ENCODE data around the gene FGF6.

FGF6 gene

DNA sequence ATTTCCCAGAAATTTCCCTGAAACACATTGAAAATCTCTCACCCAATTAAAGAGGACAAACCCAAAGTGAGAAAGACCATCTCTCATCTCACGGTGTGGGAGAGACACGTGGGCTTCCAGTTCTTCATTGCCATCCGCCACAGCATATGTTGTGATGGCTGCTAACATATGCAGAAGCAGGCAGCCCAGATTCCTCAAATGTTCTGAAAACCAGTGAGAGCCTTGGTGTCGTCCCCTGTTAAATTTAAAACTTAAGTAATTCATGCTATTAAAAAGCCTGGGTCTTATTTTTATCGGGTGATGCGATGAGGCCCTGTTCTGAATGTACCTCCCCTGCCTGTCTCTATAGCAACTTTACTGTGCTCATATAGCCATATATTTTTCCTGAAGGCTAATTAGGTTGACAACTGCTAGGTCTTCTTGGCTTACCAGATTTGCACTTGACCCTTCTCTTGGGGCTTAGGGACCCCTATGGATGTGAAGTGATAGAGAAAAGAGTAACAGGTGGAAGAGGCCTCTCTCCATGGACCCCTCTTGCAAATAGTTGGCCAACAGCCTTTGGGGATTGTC is 2.8 kb upstream of the FGF6 start:
- in situ Hi-C loops (cut with MboI; ENCODE audit: low sequenced_read_pairs), result no loop called here

DNA sequence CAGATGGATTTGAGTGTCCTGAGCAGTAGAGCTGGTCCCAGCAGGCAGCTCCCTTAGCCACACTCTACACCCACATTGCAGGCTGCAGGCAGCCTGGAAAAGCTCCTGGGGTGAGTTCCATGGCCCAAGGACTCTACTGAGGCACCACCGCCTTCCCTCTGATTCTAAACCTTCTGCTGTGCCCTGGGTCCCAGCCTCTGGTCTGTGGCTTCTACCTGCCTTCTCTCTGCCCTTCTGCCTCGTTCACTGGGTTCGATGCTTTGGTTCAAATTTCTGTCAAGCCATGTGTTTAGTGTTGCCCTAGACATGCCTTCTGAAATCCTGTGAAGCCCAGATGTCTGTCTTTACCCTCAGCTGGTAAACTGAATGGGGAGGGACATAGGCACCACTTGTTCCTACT is 1.5 kb upstream of the FGF6 start:
- in situ Hi-C loops (cut with MboI; ENCODE audit: low sequenced_read_pairs), result no loop called here

DNA sequence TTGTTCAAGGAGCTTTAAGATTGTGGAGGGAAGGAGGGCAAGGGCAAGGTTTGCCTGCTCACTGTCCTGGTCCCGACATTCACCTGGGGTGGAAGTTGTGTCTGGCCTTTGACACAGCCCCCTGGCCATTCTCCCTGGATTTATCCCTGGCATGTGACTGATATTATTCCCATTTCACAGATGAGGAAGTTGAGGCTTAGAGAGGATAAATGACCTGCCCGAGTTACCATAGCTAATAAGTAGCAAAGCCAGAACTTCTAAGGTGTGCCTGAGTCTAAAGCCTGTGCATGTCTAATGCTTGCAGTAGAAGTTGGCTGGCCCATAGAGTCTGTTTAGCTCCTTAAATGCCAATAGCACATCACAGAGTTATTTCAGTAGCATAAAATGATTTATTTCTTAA is 720 bp upstream of the FGF6 start:
- in situ Hi-C loops (cut with MboI; ENCODE audit: low sequenced_read_pairs), result no loop called here

DNA sequence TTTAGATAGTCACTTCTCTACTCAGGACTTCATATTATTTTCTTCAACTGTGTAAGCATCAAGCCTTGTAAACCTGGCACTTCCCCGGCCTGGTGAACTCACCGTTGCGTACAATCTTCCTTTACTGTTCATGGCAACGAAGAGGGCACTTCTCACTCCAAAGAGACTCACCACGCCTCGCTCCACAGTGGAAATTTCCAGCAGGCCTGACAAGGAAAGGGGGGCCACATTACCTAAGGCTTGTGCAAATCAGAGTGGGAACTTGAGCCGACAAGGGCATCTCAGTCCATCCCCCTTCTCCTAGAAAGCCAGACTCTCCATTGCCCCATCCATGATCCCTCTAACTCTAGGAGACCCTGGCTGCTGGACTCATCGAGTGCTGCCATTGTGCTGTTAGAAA is 1.6 kb downstream of the FGF6 start:
- in situ Hi-C loops (cut with MboI; ENCODE audit: low sequenced_read_pairs), result no loop called here

DNA sequence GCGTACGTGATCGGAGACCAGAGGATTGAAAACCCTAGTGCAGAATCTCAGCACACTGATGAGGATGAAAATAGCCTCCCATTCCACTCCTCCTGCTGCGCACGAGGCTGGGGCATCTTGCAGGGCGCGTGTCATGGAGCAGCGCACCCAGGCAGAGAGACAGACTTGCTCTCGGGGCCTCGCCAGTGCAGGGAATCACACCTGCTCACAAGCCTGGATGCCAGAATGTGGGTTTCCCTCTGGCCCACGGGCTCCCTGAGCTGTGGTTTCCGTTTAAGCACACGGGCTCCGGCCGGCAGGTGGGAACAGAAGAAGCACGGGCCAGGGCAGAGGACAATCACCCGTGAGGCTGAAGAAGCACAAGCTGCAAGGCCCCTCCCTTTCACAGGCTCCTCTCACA is 2.0 kb downstream of the FGF6 start:
- in situ Hi-C loops (cut with MboI; ENCODE audit: low sequenced_read_pairs), result no loop called here

DNA sequence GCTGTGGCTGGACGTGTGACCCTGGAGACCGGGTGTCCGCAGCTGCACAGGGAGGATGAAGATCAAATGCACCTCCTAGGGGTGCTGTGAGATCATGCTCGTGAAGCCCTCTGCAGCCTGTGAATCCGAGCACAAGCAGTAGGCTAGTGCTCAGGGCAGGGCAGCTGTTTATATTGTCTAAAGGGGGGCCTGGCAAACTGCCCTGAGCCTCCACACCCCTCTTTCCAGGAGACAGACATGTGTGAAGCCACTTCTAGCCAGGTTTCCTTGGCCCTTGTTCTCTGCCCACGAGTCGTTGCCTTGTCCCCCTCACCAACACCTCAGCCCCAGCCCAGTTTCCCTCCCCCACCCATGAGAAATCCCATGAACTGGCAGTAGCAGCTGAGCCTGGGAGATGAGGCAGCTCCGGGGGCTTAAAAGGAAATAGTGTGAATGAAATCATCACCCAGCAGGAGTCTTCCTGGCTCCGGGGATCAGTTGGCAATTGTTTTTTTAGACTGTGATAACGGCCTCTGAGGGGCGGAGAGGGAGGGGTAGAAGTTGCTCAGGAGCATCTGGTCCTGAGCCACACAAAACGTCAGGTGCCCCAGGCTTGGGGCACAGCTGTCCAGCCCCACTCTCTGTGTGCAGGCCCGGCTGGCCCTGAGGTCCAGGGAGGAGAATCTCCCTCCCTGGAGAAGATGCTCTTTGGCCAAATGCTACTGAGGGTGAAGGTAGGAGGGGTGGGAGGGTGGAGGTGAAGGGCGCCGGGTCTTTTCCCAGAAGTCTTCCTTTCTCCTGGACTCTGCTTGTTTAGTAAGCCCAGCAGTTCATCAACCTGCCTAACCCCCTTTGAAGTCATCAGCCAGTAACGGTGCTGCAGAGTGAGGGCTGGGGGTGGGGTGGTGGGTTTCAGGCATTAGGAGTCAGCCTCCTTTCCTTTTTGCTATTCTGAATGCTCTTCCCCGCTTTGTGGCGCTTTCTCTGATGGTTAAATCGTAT is 4.0 kb downstream of the FGF6 start:
- in situ Hi-C loops (cut with MboI; ENCODE audit: low sequenced_read_pairs), result no loop called here

DNA sequence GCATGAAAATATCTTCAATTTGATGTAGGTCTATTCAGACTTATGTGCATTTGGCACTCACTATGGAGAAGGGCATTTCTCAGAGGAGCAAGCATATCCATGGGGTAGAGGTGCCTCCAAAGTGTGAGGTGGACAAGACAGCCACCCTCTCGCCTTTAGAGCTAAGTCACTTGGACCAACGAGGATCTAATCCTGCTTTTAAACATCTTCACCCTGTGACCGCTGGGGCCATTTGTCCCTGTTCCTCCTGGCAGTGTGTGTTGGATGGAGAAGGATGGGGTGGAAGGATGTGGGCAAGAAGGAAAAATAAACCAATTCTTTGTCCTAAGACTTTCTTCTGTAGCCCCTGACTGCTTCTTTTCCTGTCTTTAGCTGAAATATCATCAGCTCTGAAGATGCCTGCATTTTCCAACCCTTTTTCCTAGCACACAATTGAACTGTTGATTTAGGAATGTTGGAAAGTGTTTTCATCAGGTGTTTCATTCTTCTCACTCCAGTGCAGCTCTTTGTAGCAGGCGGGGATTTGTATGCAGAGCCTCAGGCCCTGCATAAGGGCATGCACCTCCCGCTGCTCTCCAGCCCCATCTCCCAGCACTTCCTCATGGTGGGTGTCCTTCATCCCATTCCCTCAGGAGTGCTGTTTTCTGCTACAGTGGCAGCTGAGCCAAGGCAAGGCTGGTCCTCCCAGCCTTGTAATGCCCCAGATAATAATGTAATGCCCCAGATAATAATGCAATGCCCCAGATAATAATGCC is 5.3 kb downstream of the FGF6 start:
- in situ Hi-C loops (cut with MboI; ENCODE audit: low sequenced_read_pairs), result no loop called here

DNA sequence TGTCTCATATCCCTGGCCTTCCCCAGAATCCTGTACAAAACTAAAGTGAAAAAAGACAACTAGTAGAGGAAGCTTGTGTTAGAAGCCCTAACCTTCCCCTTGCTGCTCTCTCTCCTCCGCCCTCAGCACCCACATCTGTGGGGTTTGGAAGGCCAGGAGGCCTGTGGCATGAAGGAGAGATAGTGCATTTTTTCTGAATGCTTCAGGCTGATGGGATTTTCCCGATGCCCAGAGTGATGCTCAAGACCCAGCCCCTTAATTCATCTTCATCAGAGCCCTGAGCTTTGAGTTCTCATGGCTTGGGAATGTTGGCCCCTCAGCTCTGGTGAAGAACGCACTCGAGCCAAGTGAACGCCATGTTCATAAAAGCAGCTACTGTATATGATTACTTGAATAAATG is 5.9 kb downstream of the FGF6 start:
- in situ Hi-C loops (cut with MboI; ENCODE audit: low sequenced_read_pairs), result no loop called here

DNA sequence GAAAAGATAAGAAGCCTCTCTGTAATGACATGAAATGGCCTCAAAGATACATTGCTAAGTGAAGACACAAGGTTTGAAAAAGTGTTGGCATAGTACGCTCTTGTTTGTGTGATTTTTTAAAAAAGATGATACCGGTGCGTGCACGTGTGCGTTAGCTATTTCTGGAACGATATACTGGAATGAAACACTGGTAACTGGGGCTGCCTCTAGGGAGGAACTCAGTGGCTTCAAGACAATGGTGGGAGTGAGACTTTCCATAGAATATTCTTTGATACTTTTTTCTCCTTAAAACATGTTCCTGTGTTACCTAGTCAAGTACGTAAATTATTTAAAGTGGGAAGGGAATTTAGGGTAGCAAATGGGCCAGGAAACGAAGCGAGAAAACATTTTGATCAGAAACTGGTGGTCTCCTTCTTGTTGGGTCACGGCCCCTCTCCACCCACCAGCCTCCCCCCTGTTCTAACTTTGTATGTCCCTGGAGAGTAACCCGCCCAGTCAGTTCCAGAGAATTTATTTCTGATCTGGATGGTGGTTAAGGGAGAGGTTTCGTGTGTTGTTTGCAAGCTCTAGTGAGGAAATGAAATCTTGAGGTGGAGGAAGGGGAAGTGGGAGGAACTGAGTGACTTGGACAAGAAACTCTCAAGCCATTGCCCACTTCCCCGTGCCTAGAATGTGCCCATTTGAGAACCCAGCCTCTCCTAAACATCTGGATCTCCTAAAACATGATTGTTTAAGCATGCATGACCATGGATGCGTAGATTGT is 6.6 kb downstream of the FGF6 start:
- in situ Hi-C loops (cut with MboI; ENCODE audit: low sequenced_read_pairs), result no loop called here

DNA sequence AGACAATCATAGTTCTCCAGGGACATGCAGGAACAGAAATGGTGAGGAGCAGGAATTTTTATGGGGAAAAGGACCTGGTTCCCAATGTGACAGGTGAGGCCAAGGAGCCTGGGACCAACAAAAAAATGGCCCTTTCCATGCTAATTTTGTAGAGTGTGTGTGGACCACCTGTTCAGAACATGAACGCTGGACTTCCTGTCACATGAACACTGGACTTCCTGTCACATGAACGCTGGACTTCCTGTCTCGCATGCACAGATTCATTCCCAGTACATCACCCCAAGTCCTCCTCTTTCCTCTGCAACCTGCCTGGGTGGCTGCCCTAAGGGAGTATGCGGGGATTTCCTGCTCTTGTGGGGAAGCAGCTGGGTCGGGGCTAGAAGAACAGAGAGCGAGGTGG is 10.1 kb downstream of the FGF6 start:
- in situ Hi-C loops (cut with MboI; ENCODE audit: low sequenced_read_pairs), result no loop called here

DNA sequence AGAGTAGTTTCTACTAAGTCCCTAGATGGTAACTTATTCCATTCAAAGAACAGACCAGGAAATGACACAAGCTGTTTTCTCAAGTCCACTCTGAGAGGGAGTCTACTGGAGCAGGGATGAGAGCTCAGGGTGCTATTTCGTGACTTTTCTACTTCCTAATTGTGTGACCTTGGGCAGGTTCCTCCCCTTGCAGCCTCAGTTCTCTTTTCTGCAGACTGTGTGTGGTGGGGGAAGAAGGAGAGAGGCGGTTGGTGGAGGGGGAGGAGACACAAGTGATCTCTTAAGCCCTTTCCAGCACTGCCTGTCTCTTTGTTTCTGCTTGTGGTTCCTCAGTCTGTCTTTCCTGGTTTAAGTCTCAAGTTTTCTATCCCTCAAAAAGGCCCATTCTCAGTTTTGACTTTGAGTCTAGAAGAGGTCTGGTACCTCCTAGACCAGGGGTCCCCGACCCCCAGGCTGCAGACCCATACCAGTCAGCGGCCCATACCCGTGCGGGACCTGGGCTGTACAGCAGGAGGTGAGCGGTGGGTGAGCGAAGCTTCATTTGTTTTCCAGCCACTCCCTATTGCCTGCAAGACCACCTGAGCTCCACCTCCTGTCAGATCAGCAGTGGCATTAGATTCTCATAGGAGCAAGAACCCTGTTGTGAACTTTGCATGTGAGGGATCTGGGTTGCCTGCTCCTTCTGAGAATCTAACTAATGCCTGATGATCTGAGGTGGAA is 10.7 kb downstream of the FGF6 start:
- in situ Hi-C loops (cut with MboI; ENCODE audit: low sequenced_read_pairs), result no loop called here

DNA sequence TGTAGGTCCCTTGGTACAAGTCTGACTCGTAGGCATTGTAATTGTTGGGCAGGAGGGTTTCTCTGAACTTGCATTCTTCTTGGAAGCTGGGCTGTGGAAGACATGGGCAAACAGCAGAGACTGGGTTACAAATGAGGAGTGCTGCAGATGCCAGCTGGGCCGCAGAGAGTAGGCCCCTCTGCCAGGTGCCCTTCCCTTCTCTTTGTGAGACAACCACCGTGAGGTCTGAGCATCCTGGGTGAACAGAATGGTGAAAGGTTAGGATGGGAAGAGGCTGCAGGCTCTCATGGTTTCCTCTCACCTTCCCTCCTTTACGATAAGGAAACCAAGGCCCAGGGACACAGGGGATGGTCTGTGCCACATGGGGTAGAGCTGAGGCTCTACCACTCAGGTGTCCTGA is 11.3 kb downstream of the FGF6 start:
- in situ Hi-C loops (cut with MboI; ENCODE audit: low sequenced_read_pairs), result no loop called here

DNA sequence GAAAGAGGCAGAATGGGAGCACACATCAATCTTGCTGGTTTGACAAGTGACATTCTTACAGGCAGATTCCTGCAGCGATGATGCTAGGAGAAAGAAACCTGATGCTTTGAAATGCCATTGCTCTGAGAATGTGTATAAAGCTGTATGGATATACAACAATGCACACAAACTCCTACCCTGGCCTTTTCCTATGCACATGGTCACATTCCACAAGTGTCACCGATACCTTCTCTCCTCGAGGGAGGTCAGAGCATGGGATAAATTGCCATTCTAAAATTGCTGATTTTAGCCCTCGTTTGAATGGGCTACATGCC is 11.9 kb downstream of the FGF6 start:
- in situ Hi-C loops (cut with MboI; ENCODE audit: low sequenced_read_pairs), result no loop called here

DNA sequence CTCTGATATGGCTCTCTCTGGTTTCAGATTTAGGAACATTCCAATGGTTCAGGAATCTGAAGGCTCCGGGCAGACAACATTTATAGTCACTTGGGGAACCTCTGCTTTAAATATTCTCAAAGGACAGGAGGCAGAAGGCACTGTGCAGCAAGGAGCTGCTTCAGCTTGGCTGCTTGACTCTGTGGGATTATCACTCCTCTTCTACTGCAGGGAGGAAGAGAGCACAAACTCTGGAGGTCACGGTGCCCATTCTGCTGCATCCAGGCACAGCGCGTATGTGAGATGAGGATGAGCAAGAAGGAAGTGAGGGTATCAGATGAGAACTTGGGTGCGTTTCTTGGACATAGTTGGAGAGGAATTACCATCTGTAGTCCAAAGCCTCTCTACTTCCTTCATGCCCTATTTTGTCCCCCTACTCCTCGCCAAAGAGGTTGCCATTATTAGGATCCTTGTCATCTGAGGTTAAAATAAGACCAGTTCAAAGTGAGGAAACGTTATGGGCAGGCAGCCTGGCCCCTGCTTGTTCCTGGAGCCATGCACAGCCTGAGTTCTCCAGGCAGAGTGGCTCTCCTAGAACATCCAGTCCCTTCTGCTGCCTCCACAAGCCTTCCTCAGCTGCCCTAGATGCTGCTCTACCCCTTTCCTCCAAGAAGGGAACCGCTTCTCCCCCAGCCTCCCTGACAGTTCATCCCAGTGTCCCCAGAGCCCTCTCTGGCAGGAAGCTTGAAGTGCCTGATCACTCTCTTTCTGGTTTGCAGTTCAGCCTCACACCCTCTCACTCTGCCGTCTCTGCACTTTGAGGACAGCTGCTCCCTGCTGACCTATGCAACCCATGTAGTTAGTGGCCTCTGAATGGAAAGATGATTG is 12.5 kb downstream of the FGF6 start:
- in situ Hi-C loops (cut with MboI; ENCODE audit: low sequenced_read_pairs), result no loop called here

DNA sequence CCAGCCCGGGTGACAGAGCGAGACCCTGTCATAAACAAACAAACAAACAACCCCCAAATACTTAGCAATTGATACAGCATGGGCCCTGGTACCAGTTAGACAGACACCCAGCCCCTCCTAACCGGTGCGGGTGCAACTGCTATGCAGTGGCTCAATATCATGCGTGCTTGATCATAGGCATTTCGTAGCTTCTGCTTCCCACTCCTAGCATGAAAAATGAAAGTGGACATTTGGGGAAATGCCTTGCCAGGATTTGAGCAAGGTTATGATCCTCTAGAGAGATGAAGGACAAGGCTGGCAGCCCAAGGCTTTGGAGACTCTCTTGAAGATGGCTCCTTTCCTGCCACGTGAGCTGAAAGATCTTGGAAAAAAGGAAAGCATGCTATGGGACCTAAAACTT is 13.7 kb downstream of the FGF6 start:
- in situ Hi-C loops (cut with MboI; ENCODE audit: low sequenced_read_pairs), result no loop called here

DNA sequence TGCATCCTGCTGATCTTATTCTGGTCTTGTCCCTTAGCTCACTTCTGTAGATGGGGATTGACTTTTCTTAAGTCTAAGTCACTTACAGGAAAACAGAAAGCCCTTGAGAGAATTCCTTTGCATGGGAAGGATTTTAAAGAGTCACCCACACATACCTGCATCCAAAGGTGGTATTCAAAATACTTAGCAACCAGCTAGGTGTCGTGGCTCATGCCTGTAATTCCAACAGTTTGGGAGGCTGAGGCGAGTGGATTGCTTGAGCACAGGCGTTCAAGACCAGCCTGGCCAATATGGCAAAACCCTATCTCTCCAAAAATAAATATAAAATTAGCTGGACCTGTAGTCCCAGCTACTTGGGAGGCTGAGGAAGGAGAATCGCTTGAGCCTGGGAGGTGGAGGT is 14.2 kb downstream of the FGF6 start:
- in situ Hi-C loops (cut with MboI; ENCODE audit: low sequenced_read_pairs), result no loop called here

DNA sequence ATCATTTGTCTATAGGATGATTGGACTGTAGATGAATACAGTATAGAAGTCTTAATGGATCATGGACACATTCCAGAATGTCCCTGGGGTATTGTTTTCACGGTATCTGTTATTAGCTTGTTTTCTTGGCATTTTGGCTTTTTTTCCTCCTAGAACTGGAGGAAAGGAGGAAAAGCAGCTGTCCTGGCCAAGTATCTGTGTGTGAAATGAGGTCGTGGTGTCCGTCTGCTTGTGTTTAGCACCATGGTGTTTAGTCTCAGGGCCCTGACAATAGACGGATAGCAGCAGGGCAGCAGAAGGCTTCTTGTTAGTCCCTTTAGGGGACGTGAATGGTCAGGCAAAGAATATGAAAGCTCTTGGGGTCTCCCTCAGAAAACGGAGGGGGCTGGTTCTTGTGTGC is 21.2 kb downstream of the FGF6 start:
- in situ Hi-C loops (cut with MboI; ENCODE audit: low sequenced_read_pairs), result no loop called here

DNA sequence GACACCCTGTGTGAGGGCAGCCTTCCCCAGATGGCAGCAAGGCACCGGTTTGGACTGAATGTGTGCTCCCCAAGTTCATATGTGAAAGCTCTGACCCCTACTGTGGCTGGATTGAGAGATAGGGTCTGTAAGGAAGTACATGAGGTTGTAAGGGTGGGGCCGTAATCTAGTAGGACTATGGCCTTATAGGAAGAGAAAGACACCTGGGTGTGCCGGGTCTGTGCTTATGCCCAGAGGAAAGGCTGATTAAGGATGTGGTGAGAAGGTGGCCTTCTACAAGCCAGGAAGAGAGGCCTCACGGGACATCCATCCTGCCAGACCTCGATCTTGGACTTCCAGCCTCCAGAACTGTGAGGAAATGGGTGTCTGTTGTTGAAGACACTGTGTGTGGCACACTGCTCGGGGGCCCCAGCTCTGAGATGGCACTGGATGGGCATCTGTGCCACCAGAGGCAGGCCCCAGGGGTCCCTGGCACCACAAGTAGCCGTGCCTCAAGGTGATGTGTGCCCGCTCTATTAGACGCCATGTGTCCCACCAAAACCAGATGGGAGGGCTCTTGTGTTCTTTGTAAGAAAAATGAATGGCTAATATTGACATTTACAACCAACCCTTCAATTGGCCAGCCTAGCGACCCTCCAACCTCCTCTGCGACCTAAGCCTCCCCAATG is 22.0 kb downstream of the FGF6 start:
- in situ Hi-C loops (cut with MboI; ENCODE audit: low sequenced_read_pairs), result no loop called here

DNA sequence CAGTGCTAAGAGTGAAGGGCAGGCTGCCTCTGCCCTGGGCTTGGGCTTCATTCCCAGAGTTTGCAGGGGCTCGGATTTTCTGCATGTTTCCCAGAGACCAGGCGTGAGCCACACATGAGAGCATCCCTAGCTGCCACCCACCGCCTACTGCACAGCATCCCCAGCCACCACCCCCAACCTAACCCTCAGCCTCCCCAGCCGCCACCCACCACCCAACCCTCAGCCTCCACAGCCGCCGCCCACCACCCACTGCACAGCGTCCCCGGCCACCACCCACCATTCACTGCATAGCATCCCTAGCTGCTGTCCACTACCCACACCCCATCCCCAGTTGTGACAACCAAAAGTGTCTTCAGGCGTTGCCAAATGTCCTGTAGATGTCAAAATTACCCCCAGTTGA is 22.6 kb downstream of the FGF6 start:
- in situ Hi-C loops (cut with MboI; ENCODE audit: low sequenced_read_pairs), result no loop called here

Measured in HL-60/S4 treated with retinoic acid at 250 ng/mL for 4 days and 3 days (cell line).